Measurements from ENCODE around the gene SERPINF2.
A peak's percentile ranks its signal among the peaks of the same experiment; 100 is the strongest.
"Not testable (repeated sequence)": the region's sequence is repeated elsewhere in the genome, so short reads cannot be mapped to it uniquely, and the experiment has no call there.

SERPINF2 gene

GRCh38 chr17:1742371-1743087 is at the start of gene SERPINF2:
TSS of gene SERPINF2 (plus strand) at chr17:1742871. CDS start at chr17:1744996, 2,125 bp downstream.
- DNase-seq (ENCODE audit: low spot score): no peak

GRCh38 chr17:1693339-1693738 is 49.3 kb upstream of the SERPINF2 start:
- no peak for DNase-seq (ENCODE audit: low spot score)

- no peak for DNase-seq (ENCODE audit: low spot score)
Observed at GRCh38 chr17:1695365-1695764, 47.3 kb upstream of the SERPINF2 start.

- DNase-seq (ENCODE audit: low spot score): no peak
Observed at GRCh38 chr17:1697681-1698080, 45.0 kb upstream of the SERPINF2 start.

GRCh38 chr17:1699891-1700290 is 42.8 kb upstream of the SERPINF2 start:
- DNase-seq (ENCODE audit: low spot score): not testable (repeated sequence)

- DNase-seq (ENCODE audit: low spot score): no peak
Observed at GRCh38 chr17:1703063-1703462, 39.6 kb upstream of the SERPINF2 start.

- no peak for DNase-seq (ENCODE audit: low spot score)
Observed at GRCh38 chr17:1705004-1705403, 37.7 kb upstream of the SERPINF2 start.

- no peak for DNase-seq (ENCODE audit: low spot score)
Observed at GRCh38 chr17:1707107-1707506, 35.6 kb upstream of the SERPINF2 start.

GRCh38 chr17:1708791-1709346 is 33.8 kb upstream of the SERPINF2 start:
- not testable (repeated sequence) for DNase-seq (ENCODE audit: low spot score)

- DNase-seq (ENCODE audit: low spot score): no peak
Observed at GRCh38 chr17:1709403-1709951, 33.2 kb upstream of the SERPINF2 start.

GRCh38 chr17:1709971-1710806 is 32.5 kb upstream of the SERPINF2 start, which contains the start of gene TLCD2:
TSS of gene TLCD2 (minus strand) at chr17:1710377. CDS start at chr17:1710242, 135 bp downstream.
- peak; percentile 84 for DNase-seq (ENCODE audit: low spot score)

GRCh38 chr17:1710807-1711553 is 31.7 kb upstream of the SERPINF2 start:
- no peak for DNase-seq (ENCODE audit: low spot score)

- no peak for DNase-seq (ENCODE audit: low spot score)
Observed at GRCh38 chr17:1711804-1712203, 30.9 kb upstream of the SERPINF2 start.

- no peak for DNase-seq (ENCODE audit: low spot score)
Observed at GRCh38 chr17:1712271-1712670, 30.4 kb upstream of the SERPINF2 start.

- DNase-seq (ENCODE audit: low spot score): no peak
Observed at GRCh38 chr17:1713160-1713877, 29.4 kb upstream of the SERPINF2 start.

GRCh38 chr17:1713878-1714426 is 28.7 kb upstream of the SERPINF2 start:
- no peak for DNase-seq (ENCODE audit: low spot score)

- peak; percentile 93 for DNase-seq (ENCODE audit: low spot score)
Observed at GRCh38 chr17:1714427-1714979, 28.2 kb upstream of the SERPINF2 start.

- peak; percentile 87 for DNase-seq (ENCODE audit: low spot score)
Observed at GRCh38 chr17:1714980-1715802, 27.5 kb upstream of the SERPINF2 start.

- DNase-seq (ENCODE audit: low spot score): no peak
Observed at GRCh38 chr17:1715803-1716075, 26.9 kb upstream of the SERPINF2 start.

All from LoVo (cell line).